GM12874 (cell line): ENCODE measurements around the gene LRRC14B.

ENCODE experiments used
- TF ChIP-seq, protein P1 (sequence below): IDR thresholded peaks from 2 replicates; pipeline ENCODE4 v1.5.1; 2011; ENCODE audit warnings: low read depth, mild to moderate bottlenecking, control low read depth, low read length, moderate library complexity; ENCODE audit not compliant: insufficient read depth

LRRC14B gene

DNA sequence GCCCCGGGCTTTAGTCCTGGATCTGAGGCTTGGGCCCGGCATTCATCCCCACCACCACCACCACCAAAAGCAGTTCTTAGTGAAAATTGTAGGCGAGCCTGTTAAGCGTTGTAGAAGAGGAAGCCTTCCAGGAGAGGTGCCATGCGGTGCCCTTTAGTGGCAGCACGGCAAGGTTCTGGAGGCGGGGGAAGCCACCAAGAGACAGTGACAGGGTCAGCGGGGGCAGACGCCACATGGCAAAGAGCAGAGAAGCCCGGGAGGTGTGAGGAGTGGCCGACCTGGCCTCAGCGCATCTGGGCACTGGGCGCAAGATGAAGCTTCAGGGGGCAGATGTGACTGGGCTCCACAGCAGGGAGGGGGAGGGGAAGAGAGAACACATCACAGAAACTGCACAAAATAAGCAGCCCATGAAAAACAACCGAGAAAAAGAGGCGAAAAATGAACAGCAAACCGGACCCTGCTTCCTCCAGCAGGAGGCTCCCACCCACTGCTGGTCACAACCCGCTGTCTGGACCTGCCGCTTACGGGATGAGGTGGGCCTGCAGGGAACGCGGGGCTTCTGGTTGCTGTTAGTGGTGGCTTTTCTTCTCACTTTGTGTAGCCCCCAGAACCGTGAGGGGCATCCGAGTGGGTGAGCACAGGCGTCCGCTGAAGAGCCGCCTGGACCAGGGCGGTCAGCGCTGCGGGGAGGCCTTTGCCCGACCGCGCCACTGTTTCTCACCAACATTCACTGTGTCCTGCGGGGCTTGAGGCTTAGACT lies 4.3 kb downstream of the LRRC14B start:
- TF ChIP-seq, protein P1, sequence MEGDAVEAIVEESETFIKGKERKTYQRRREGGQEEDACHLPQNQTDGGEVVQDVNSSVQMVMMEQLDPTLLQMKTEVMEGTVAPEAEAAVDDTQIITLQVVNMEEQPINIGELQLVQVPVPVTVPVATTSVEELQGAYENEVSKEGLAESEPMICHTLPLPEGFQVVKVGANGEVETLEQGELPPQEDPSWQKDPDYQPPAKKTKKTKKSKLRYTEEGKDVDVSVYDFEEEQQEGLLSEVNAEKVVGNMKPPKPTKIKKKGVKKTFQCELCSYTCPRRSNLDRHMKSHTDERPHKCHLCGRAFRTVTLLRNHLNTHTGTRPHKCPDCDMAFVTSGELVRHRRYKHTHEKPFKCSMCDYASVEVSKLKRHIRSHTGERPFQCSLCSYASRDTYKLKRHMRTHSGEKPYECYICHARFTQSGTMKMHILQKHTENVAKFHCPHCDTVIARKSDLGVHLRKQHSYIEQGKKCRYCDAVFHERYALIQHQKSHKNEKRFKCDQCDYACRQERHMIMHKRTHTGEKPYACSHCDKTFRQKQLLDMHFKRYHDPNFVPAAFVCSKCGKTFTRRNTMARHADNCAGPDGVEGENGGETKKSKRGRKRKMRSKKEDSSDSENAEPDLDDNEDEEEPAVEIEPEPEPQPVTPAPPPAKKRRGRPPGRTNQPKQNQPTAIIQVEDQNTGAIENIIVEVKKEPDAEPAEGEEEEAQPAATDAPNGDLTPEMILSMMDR, result no peak

DNA sequence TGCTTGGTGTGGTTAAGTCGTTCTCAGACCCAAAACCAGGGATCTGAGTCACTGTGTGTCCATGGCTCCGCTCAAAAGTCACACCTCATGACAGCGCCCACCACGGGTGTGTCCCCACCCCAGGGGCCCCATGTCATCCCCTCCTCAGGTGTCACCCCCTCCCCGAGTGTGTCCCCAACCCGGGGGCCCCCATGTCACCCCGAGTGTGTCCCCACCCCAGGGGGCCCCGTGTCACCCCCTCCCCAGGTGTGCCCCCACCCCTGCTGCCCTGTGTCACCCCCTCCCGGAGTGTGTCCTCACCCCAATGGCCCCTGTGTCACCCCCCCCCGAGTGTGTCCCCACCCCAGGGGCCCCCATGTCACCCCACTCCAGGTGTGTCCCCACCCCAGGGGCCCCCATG lies 5.1 kb downstream of the LRRC14B start:
- TF ChIP-seq, protein P1, result no peak

DNA sequence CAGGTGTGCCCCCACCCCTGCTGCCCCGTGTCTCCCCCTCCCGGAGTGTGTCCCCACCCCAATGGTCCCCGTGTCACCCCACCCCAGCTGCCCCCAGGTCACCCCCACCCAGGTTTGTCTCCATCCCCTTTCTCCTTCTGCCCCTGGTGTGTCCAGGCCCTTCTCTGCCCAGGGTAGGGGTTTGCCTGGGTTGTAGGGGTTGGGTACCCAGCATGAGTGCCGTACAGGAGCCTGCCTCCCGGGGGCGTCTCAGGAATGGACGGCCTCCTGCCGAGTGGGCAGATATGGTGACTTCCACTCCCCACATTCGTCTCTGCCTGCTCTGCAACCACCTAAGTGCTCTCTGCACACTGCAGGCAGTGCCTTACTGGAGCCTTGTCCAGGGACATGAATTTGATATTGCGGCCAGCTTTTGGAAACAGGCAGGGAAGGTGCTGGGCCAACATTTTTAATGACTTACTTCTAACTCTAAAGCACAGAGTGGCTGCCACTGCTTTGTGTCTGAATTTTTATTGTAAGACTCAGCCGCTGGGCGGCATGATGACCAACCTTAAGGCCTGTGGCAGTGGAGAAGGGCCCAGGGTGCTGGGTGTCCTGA lies 6.7 kb downstream of the LRRC14B start:
- TF ChIP-seq, protein P1, result no peak

DNA sequence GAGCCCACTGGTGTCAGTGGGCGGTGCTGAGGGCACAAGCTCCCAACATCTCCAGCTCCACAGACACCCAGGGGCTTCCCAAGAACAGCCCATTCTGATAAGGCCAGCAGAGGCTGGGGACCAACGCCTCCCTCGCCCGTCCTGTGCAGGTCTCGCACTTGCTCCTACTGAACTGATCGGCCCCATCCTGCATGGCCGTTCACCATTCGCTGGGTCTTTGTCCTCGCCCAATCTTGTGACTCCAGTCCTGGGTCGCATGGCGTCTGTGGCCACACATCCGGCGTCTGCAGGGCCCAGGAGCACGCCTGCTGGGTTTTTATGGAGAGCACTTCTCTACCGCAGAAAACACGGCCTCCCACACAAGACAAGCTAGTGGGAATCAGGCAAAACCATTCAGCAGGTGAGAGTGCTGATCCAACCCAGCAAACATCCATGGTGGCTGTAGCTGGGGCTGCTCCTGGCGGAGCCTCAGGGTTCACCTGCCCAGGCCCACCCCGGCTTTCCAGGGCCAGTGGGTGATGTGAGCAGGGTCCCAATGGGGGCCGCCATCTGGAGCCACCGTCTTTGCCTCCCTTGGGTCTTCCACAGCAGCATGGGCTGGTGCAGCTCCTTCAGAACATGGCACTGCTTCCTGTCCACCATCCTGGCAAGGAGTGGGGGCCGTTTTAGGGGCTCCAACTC lies 7.4 kb downstream of the LRRC14B start:
- TF ChIP-seq, protein P1, result no peak

DNA sequence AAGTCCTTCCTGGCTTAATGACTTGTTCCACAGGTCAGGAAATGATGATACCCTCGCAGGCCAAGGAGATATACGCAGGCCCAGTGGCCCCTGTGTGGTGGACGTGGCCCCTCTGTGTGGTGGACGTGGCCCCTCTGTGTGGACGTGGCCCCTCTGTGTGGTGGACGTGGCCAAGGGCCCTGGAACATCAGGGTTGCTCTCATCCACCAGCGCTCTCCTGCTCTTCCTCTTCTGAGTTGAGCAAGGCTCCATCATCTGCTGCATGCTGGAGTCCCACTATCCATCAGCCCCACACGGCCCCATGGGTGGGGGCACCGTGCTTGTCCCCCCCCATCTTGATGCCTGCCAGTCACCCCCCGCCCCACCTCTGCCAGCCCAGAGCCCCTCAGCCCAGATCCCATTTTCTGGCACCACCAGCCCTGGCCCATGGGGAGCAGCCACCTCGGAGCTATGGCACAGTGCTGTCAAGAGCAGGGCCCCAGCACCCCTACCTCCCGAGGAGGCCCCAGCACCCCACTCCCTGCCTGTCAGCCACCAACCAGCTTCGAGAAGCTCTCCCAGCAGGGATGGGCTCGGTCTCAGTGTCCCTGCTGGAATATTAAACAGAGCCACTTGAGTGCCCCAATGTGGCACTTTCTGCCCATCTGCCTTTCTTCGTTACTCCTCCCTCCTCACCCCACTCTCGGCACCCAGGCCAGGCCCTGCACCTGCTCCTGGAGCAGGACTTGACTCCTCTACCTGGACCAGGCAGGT lies 8.1 kb downstream of the LRRC14B start:
- TF ChIP-seq, protein P1, result no peak

DNA sequence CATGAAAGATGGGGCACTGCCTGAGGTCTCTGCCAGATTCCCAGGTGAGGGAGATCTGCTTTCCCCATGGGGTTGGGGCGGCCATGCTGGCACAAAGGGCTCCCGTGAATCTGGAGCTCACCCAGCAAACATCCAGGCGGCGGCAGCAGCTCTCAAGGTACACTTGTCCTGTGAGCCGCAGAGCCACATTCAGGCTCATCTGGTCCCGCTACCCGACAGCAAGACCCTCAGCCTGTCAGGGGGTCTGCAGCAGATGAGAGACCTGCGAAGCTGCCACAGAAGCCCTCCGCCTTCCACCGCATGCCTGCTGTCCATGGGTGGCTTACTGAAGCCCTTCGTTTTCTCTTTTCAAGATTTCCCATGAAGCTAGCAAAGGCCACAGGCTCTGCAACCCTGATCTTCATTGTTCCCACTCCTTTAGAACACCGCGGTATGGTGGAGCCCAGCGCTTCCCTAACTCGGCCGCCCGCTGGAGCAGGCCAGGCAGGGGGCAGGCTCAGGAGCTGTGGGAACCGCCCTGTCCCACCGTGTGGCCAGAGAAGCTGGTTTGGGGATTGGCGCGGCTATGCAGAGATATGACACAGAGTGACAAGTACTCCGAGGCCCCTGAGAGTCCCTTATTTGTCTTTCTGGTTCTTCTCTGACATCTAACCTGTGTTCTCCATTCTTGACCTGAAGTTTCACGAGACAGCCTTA lies 8.8 kb downstream of the LRRC14B start:
- TF ChIP-seq, protein P1, result no peak

DNA sequence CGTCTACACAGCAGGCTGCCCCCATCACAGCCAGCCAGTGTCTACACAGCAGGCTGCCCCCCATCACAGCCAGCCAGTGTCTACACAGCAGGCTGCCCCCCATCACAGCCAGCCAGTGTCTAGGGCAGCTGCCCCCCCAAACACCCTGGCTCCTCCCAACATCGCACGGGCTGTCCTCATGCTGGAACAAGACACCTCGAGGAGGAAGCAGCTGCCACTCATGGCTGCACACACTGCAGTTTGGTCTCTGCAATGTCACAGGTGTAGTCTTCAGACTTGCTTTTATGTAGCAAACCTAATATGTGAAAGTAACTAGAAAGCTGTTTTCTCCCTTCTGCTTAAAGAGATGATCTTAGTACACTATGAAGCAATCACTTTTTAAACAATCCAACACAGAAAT lies 9.7 kb downstream of the LRRC14B start:
- TF ChIP-seq, protein P1, result no peak
